Keratinocyte (primary cell): ENCODE measurements around the gene GDPD4. TPM values are rescaled to one million over a fixed set of nuclear protein-coding genes. Genes with fewer than 3 reads are reported as not detected.
"Not testable (repeated sequence)": the region's sequence is repeated elsewhere in the genome, so short reads cannot be mapped to it uniquely, and the experiment has no call there.

ENCODE experiments used
- DNase-seq: peaks from one replicate; pipeline ENCODE4 v3.0.0-alpha.2; 2011; ENCODE audit warnings: low read depth, missing footprints, low spot score
- FAIRE-seq: peaks from 2 replicates; lab custom pipeline; 2011; peaks lifted over from hg19 to GRCh38; lab: Jason Lieb, UNC
- H2AFZ ChIP-seq: 2 replicates; pipeline ENCODE4 v1.6.0; 2012; ENCODE audit warnings: low read length, control low read depth, inconsistent platforms; ENCODE audit not compliant: control insufficient read depth
- H3K27ac ChIP-seq: 2 replicates; pipeline ENCODE4 v1.5.1; 2011; ENCODE audit warnings: low read length; ENCODE audit not compliant: control insufficient read depth, insufficient read depth
- H3K27me3 ChIP-seq: 3 replicates; pipeline ENCODE4 v1.6.0; 2011; ENCODE audit warnings: low read length; ENCODE audit not compliant: control insufficient read depth, insufficient read depth; ENCODE audit errors: extremely low read depth
- H3K36me3 ChIP-seq, 2 experiments: 2 replicates in 1 of 2; 3 replicates in 1 of 2; pipeline ENCODE4 v1.5.1; 2011; ENCODE audit warnings: low read length in 2 of 2, mild to moderate bottlenecking in 1 of 2; ENCODE audit not compliant: control insufficient read depth in 2 of 2, insufficient read depth in 2 of 2; ENCODE audit errors: extremely low read depth in 1 of 2
- H3K4me1 ChIP-seq: 3 replicates; pipeline ENCODE4 v1.5.1; 2011; ENCODE audit warnings: low read length; ENCODE audit not compliant: control insufficient read depth, insufficient read depth; ENCODE audit errors: extremely low read depth
- H3K4me2 ChIP-seq: 3 replicates; pipeline ENCODE4 v1.6.0; 2011; ENCODE audit warnings: low read depth, low read length; ENCODE audit not compliant: control insufficient read depth, insufficient read depth; ENCODE audit errors: extremely low read depth
- H3K4me3 ChIP-seq, 3 experiments: fragments of 200-600 bp in 1 of 3; sonication (generic) in 1 of 3; 2 replicates in 2 of 3; 3 replicates in 1 of 3; pipeline ENCODE4 v1.5.1; 2011 to 2016; ENCODE audit warnings: low read length in 3 of 3, mild to moderate bottlenecking in 3 of 3, control low read depth in 2 of 3, inconsistent platforms in 1 of 3, low read depth in 1 of 3, mixed read lengths in 1 of 3, mixed run types in 1 of 3, moderate library complexity in 1 of 3; ENCODE audit not compliant: control insufficient read depth in 2 of 3, insufficient read depth in 2 of 3; ENCODE audit errors: extremely low read depth in 1 of 3
- H3K79me2 ChIP-seq: 2 replicates; pipeline ENCODE4 v1.6.0; 2012; ENCODE audit warnings: low read length; ENCODE audit not compliant: control insufficient read depth, insufficient read depth
- H3K9ac ChIP-seq: 3 replicates; pipeline ENCODE4 v1.6.0; 2011; ENCODE audit warnings: low read length; ENCODE audit not compliant: control insufficient read depth, insufficient read depth; ENCODE audit errors: extremely low read depth
- H3K9me1 ChIP-seq: 3 replicates; pipeline ENCODE4 v1.6.0; 2011; ENCODE audit warnings: low read length; ENCODE audit not compliant: control insufficient read depth, insufficient read depth; ENCODE audit errors: extremely low read depth
- H3K9me3 ChIP-seq: 2 replicates; pipeline ENCODE4 v1.5.1; 2012; ENCODE audit warnings: low read depth, low read length; ENCODE audit not compliant: control insufficient read depth
- H4K20me1 ChIP-seq: 3 replicates; pipeline ENCODE4 v1.6.0; 2011; ENCODE audit warnings: low read length; ENCODE audit not compliant: control insufficient read depth, insufficient read depth; ENCODE audit errors: extremely low read depth
- EZH2 ChIP-seq: IDR thresholded peaks from one replicate; pipeline ENCODE4 v1.6.1; 2012; ENCODE audit warnings: inconsistent platforms, mild to moderate bottlenecking, low read length, moderate library complexity
- dilution Hi-C: fragments of 300-500 bp; cut with MboI; formaldehyde crosslinking; loops from one replicate; pipeline ENCODE4 v1.7.0; 2020; ENCODE audit warnings: low sequenced_read_pairs; ENCODE audit not compliant: extremely low pct_ligation_motif_present
- polyA plus RNA-seq, 5 experiments: library from polyadenylated mRNA; depleted of rRNA in 3 of 5; stranded (reverse) in 3 of 5; stranded (forward) in 1 of 5; unstranded in 1 of 5; fragments of >200 nt; gene quantifications; 1 replicate in 1 of 5; 2 replicates in 3 of 5; 3 replicates in 1 of 5; pipeline versions ENCODE4 v1.2.1 to v1.2.3, GENCODE V29; 2011 to 2012; ENCODE audit warnings: missing spikeins in 2 of 5, low read depth in 1 of 5, low replicate concordance in 1 of 5
- TF ChIP-seq, protein P1 (sequence below), 3 experiments: IDR thresholded peaks in 1 of 3; conservative IDR thresholded peaks in 1 of 3; optimal IDR thresholded peaks in 1 of 3; 2 replicates in 2 of 3; 3 replicates in 1 of 3; pipeline versions ENCODE3 to v1.5.1; 2011; ENCODE audit warnings: low read length in 3 of 3, mild to moderate bottlenecking in 3 of 3, moderate library complexity in 2 of 3, control low read depth in 1 of 3, inconsistent platforms in 1 of 3; ENCODE audit not compliant: insufficient read depth in 2 of 3; ENCODE audit errors: extremely low read depth in 1 of 3

The GDPD4 gene
- polyA plus RNA-seq, 1 donor (not counting 4 experiments of a cell fraction or from before 2014, with no cell fraction given) = not detected

DNA sequence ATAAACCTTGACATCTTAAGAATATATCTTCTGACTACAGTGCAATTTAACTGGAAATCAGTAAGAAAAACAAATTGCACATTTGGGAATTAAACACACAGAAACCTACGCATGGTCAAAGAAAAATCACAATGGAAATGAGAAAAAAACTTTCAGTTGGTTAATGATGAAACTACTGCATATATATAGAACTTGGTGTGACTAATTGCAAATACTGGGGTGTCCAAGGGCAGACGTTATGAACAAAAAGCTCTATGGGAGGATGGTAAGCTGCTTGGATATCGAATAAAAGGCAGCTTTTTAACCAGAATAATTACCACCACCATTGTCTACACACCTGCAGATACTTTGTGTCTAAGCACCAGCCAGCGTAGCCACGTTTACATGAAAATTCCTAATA is 791 bp downstream of the GDPD4 start:
- Histone ChIP-seq H4K20me1 (no peaks in the 10 kb centered on the region), H3K36me3 (no peaks in the 10 kb centered on the region), H3K9ac (no peak overlapping the region), H3K27me3 (no peaks in the 10 kb centered on the region), H3K9me3 (no peaks in the 10 kb centered on the region), H3K4me1 (peaks cover 12% of the 10 kb centered on the region), H3K4me2 (no peak overlapping the region), H3K4me3 (no peak overlapping the region), H3K79me2 (no peaks in the 10 kb centered on the region), H2AFZ (no peak overlapping the region), H3K9me1 (no peaks in the 10 kb centered on the region), H3K27ac (peak overlapping the region; percentile 95)
- dilution Hi-C loops = no loop called here
- TF ChIP-seq, protein P1, sequence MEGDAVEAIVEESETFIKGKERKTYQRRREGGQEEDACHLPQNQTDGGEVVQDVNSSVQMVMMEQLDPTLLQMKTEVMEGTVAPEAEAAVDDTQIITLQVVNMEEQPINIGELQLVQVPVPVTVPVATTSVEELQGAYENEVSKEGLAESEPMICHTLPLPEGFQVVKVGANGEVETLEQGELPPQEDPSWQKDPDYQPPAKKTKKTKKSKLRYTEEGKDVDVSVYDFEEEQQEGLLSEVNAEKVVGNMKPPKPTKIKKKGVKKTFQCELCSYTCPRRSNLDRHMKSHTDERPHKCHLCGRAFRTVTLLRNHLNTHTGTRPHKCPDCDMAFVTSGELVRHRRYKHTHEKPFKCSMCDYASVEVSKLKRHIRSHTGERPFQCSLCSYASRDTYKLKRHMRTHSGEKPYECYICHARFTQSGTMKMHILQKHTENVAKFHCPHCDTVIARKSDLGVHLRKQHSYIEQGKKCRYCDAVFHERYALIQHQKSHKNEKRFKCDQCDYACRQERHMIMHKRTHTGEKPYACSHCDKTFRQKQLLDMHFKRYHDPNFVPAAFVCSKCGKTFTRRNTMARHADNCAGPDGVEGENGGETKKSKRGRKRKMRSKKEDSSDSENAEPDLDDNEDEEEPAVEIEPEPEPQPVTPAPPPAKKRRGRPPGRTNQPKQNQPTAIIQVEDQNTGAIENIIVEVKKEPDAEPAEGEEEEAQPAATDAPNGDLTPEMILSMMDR (optimal IDR thresholded peaks at IDR 0.05 in 1 of 3, IDR thresholded peaks at IDR 0.05 in 1 of 3, conservative IDR thresholded peaks at IDR 0.05 in 1 of 3; ENCODE audit: extremely low read depth in 1 of 3, insufficient read depth in 2 of 3, low read length in 3 of 3) = no peak
- TF ChIP-seq EZH2 = no peak
- FAIRE-seq (no peak), DNase-seq (no peak)

DNA sequence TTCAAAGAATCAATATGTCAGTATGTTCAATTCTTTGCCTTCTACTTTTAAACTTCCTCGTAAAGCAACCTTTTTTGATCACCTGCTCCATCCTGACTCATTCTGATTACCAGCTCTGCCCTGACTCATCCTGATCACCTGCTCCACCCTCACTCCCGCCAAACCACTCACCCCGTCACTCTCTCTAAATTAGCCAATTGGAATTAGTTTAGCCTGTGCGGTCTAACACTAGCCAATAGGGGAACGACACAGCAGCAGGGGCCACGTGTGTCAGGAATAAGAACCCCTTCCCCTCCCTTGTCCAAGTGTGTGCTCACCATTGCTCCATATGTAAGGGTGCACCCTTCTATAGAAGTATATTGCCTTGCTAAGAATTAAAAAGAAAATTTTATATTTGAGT is 1.5 kb downstream of the GDPD4 start:
- dilution Hi-C loops, H2AFZ ChIP-seq, H3K4me3 ChIP-seq, H3K9me3 ChIP-seq, H3K27me3 ChIP-seq, H4K20me1 ChIP-seq, H3K9me1 ChIP-seq, H3K9ac ChIP-seq, H3K79me2 ChIP-seq, H3K36me3 ChIP-seq: not testable (repeated sequence)
- H3K4me1 ChIP-seq = peaks cover 12% of the 10 kb centered on the region
- FAIRE-seq (peak; percentile 81), DNase-seq (peak; percentile 78)
- H3K4me2 ChIP-seq = peak overlapping the region; percentile 56
- peak overlapping the region; percentile 95 for H3K27ac ChIP-seq

DNA sequence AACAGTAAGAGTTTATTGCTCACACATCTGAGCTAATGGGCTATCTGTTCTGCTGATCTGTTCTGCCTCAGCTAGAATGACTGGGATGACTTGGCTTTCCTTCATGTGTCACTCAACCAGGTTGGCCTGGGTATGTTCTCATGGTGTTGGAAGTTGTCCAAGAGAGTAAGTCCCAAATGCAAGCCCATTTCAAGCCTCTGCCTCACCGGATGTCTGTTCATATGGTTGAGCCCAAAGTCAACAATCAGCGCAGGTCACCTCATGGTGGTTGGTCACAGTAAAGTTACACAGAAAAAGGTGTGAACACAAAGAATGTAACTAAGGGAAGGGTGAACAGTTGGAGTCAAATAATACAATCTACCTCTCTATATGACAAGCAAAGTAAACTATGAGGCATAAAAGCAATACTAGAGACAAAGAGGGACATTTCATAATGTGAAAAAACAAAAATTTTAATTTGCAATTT is 1.9 kb downstream of the GDPD4 start:
- peak; percentile 86 for FAIRE-seq
- Histone ChIP-seq H3K9me1 (no peaks in the 10 kb centered on the region), H3K4me2 (peak overlapping the region; percentile 56), H3K4me1 (peaks cover 12% of the 10 kb centered on the region), H3K79me2 (no peaks in the 10 kb centered on the region), H3K36me3 (no peaks in the 10 kb centered on the region), H3K9me3 (no peaks in the 10 kb centered on the region), H3K27me3 (no peaks in the 10 kb centered on the region), H4K20me1 (no peaks in the 10 kb centered on the region), H3K4me3 (no peak overlapping the region), H2AFZ (no peak overlapping the region), H3K27ac (peak overlapping the region; percentile 95), H3K9ac (peak overlapping the region; percentile 54)
- dilution Hi-C loops = no loop called here
- TF ChIP-seq, protein P1 (optimal IDR thresholded peaks at IDR 0.05 in 1 of 3, IDR thresholded peaks at IDR 0.05 in 1 of 3, conservative IDR thresholded peaks at IDR 0.05 in 1 of 3; ENCODE audit: extremely low read depth in 1 of 3, insufficient read depth in 2 of 3, low read length in 3 of 3) = no peak
- TF ChIP-seq EZH2 = no peak
- DNase-seq = peak; percentile 91
